Stimulated activated CD4-positive, alpha-beta T cell treated with anti-CD3 and anti-CD28 coated beads, Interleukin-4, amount 100 ng/mL, for 24 hours (primary cell): ENCODE measurements around the gene DGCR6L.
"Not testable (repeated sequence)": the region's sequence is repeated elsewhere in the genome, so short reads cannot be mapped to it uniquely, and the experiment has no call there.

Source experiments
- DNase-seq: peaks from one replicate; pipeline ENCODE4 v3.0.0-alpha.2; 2020

DGCR6L gene

GRCh38 chr22:20308806-20309650 is 10.8 kb downstream of the DGCR6L start:
- not testable (repeated sequence) for DNase-seq

- not testable (repeated sequence) for DNase-seq
Observed at GRCh38 chr22:20307448-20308447, 12.1 kb downstream of the DGCR6L start.

- DNase-seq: not testable (repeated sequence)
Observed at GRCh38 chr22:20306646-20307447, 13.0 kb downstream of the DGCR6L start.

GRCh38 chr22:20305894-20306645 is 13.8 kb downstream of the DGCR6L start:
- DNase-seq: no peak

GRCh38 chr22:20305230-20305893 is 14.5 kb downstream of the DGCR6L start:
- not testable (repeated sequence) for DNase-seq

- no peak for DNase-seq
Observed at GRCh38 chr22:20304646-20305045, 15.2 kb downstream of the DGCR6L start.

GRCh38 chr22:20303229-20303534 is 16.7 kb downstream of the DGCR6L start:
- not testable (repeated sequence) for DNase-seq

- DNase-seq: no peak
Observed at GRCh38 chr22:20302438-20303228, 17.2 kb downstream of the DGCR6L start.

- DNase-seq: no peak
Observed at GRCh38 chr22:20299746-20300136, 20.1 kb downstream of the DGCR6L start.

GRCh38 chr22:20298803-20299745 is 20.8 kb downstream of the DGCR6L start:
- DNase-seq: peak; percentile 94

- no peak for DNase-seq
Observed at GRCh38 chr22:20298110-20298802, 21.6 kb downstream of the DGCR6L start.

- no peak for DNase-seq
Observed at GRCh38 chr22:20297414-20298109, 22.3 kb downstream of the DGCR6L start.

GRCh38 chr22:20296598-20296997 is 23.3 kb downstream of the DGCR6L start:
- DNase-seq: no peak

- DNase-seq: no peak
Observed at GRCh38 chr22:20295262-20296064, 24.4 kb downstream of the DGCR6L start.

- DNase-seq: no peak
Observed at GRCh38 chr22:20292673-20293232, 27.1 kb downstream of the DGCR6L start.

GRCh38 chr22:20292108-20292507 is 27.8 kb downstream of the DGCR6L start:
- no peak for DNase-seq

GRCh38 chr22:20291604-20292063 is 28.2 kb downstream of the DGCR6L start:
- no peak for DNase-seq
